NCI-H446 (cell line): ENCODE data around the gene ZNF845.
"Not testable (repeated sequence)": the region's sequence is repeated elsewhere in the genome, so short reads cannot be mapped to it uniquely, and the experiment has no call there.

ENCODE experiments used
- DNase-seq, 2 experiments: peaks; one replicate each; lab custom pipeline; 2025; lab: John Stamatoyannopoulos, UW

The ZNF845 gene

GRCh38 chr19:53333463-53334449, at the start of gene ZNF845:
Gene ZNF845 (plus strand): TSS chr19:53333749. CDS start chr19:53341308, 7,559 bp downstream.
- peak; percentile 61 to 90 for DNase-seq

- DNase-seq = no peak
Observed at GRCh38 chr19:53285087-53285486, 48.5 kb upstream of the ZNF845 start.

GRCh38 chr19:53290758-53291549, 42.6 kb upstream of the ZNF845 start:
- DNase-seq = no peak

GRCh38 chr19:53294786-53295441, 38.6 kb upstream of the ZNF845 start:
- no peak for DNase-seq

GRCh38 chr19:53301341-53301740, 32.2 kb upstream of the ZNF845 start:
- not testable (repeated sequence) for DNase-seq

GRCh38 chr19:53308339-53308811, 25.2 kb upstream of the ZNF845 start:
- no peak for DNase-seq

GRCh38 chr19:53311044-53311443, 22.5 kb upstream of the ZNF845 start:
- no peak for DNase-seq

GRCh38 chr19:53311897-53312296, 21.7 kb upstream of the ZNF845 start:
- DNase-seq = no peak

- no peak for DNase-seq
Observed at GRCh38 chr19:53328967-53329366, 4.6 kb upstream of the ZNF845 start.

GRCh38 chr19:53332484-53332883, 1.1 kb upstream of the ZNF845 start:
- no peak for DNase-seq

- DNase-seq = no peak
Observed at GRCh38 chr19:53333066-53333462, 485 bp upstream of the ZNF845 start.

GRCh38 chr19:53344403-53344802, 10.9 kb downstream of the ZNF845 start:
- DNase-seq = not testable (repeated sequence)

- DNase-seq = no peak
Observed at GRCh38 chr19:53355739-53356138, 22.2 kb downstream of the ZNF845 start.

- DNase-seq = no peak
Observed at GRCh38 chr19:53357821-53358581, 24.5 kb downstream of the ZNF845 start.

- DNase-seq = not testable (repeated sequence)
Observed at GRCh38 chr19:53360056-53360455, 26.5 kb downstream of the ZNF845 start.

- peak; percentile 18 to 79 for DNase-seq
Observed at GRCh38 chr19:53365134-53365898, 31.8 kb downstream of the ZNF845 start, which contains the start of gene ZNF525. Gene ZNF525 (plus strand): TSS chr19:53365705. CDS start chr19:53372282, 6,577 bp downstream.

GRCh38 chr19:53365899-53366493, 32.4 kb downstream of the ZNF845 start:
- DNase-seq = no peak

GRCh38 chr19:53372196-53372595, 38.6 kb downstream of the ZNF845 start:
- no peak for DNase-seq

GRCh38 chr19:53374288-53374687, 40.7 kb downstream of the ZNF845 start:
- DNase-seq = no peak

GRCh38 chr19:53374743-53375142, 41.2 kb downstream of the ZNF845 start:
- no peak for DNase-seq
